Hepatic stellate cell (primary cell): ENCODE measurements around the gene CRYBB3.
"Not testable (repeated sequence)": the region's sequence is repeated elsewhere in the genome, so short reads cannot be mapped to it uniquely, and the experiment has no call there.

Experiments
- DNase-seq: peaks from one replicate; pipeline ENCODE4 v3.0.0; 2011; ENCODE audit warnings: low spot score

Gene CRYBB3

DNA sequence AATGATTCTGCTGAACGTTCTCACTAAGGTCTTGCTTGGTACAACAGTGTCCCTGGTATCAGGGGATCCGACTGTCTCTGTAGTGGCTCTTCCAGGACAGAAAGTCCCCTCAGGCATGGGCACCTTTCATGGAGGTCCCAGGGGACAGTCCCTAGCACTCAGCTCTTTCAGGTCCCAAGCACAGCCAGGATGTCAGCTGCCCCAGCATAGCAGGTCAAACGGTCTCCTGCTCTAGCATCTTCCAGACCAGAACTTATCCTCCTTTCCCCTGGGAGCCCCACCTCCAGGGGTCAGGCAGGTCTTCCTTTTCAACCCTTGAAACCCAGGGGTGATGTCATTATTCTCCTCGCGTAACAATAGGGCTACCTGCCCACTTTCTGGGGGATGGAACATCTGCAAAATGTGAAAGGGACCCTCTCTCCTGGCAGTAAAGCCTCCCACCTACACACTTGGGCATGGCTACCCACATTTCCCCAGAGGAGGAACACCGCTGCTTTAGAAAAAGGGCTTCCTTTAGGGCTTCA, 24.7 kb upstream of the CRYBB3 start:
- DNase-seq = no peak

DNA sequence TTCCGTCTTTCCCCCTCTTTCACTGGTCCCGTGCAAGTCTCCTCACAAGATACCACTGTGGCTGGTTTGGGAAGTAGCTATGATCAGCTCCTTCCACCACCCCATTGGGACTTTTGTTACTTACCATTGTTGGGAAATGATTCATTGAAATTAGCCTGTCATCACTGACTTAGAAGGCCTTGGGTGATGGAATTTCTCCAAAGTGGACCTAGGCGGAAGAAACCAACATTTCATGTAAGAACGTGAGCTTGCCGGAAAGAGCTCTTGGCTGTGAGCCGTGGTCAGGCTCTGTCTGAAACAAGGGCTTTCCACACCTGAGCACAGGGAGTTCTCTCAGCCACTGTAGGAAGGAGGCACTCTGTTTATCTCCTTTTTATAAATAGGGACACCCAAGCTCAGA, 23.5 kb upstream of the CRYBB3 start:
- DNase-seq = no peak

DNA sequence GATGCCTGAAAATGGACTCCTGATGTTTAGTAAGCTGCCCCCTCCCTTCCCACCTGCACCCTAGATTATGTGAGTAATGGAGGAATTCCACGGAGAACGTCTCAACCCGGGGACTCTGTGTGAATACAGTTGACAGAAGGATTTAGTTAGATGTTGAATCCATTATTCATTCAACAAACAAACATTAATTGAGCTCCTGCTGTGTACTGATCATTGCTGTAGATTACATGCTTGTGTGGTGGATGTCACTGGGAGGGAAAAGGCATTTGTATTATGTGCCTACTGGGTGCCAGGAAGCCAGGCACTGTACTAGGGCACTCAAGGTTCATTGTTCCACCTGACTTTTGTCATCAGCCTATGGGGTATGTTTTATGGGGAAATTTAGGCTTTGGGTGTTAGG, 22.9 kb upstream of the CRYBB3 start:
- DNase-seq = no peak

DNA sequence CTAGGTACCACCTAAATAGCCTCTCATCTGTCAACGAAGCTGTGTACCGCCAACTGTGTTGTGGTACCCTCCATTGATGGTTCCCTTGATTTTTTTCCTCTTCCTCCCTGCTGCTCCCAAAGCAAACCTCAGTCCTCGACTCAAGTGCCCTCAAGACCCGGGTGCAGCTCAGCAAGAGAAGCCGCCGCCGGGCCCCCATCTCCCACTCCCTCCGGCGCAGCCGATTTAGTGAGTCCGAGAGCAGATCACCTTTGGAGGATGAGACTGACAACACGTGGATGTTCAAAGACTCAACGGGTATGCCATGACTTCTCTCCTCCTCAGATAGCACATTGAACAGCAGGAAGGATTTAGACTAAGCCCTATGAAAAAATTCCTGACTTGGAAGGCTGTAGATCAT, 22.4 kb upstream of the CRYBB3 start:
- DNase-seq = no peak

DNA sequence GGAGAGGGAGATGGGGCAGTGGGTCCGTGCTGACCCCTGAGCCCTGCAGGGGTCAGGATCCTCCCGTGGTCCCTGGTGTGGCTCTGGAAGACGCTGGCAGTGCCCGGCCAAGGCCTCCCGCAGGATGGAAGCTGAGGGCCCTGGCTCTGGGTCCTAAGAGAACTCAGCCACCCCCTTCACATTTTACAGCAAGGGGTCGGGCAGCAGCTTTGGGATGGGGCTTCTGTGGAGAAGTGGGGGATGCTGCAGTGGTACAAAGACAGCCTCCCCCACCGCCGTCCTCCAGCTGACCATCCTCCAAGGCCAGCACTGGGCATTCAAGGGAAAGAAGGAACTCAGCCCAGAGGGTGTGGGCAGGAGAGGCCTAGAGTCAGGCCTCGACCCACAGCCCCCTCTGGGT, 21.8 kb upstream of the CRYBB3 start:
- DNase-seq = no peak

DNA sequence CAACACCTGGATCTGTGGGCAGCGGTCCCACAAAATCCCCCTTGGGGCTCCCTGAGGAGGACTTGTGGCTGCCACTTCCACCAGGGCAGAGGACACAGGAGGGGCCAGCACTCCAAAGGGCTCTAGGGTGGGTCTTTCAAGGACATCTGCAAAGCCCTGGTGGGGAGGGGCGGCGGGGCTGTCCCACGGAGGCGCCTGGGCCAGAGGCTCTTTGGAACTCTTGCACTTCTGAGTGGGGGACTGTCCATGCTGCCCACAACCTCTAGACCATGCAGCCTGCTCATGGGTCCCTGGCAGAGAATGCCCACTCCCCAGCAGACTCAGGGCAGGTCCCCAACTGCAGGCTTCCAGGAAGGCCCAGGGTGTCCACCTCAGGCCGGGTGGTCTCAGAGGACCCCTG, 21.3 kb upstream of the CRYBB3 start:
- DNase-seq = not testable (repeated sequence)

DNA sequence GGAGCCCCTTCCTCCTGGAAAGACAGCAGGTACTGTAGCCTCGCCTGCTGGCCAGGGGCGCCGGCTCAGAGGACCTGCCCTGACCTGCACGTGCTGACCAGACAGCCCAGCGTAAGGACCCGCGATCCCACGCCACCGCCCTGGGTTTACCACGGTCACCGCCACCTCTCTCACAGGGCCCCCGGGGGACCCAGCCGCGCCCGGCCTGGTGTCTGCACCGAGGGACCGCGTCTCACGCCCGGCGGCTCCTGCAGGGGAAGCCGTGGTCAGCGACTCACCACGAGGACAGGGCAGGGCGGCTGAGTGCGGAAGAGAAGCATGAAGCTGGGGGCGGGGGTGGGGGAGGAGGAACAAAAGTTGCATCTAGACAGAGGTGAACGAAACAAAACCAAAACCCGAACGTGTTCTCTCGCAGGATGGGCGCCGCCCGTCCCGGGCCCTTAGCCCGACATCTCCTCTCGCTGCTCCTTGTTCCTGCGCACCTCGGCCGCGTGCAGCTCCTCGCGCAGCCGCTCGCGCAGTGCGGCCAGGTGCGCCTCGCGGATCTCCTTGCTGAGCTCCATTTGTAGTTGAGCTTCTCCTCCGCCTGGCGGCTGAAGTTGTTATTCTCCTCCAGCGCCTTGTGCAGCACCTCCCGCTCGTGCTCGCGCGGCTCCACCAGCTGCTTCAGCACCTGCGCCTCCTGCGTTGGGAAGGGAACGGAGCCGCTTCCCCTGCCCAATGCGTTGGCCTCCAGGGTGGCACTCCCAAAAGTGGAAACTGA, 20.6 kb upstream of the CRYBB3 start:
- DNase-seq = not testable (repeated sequence)

DNA sequence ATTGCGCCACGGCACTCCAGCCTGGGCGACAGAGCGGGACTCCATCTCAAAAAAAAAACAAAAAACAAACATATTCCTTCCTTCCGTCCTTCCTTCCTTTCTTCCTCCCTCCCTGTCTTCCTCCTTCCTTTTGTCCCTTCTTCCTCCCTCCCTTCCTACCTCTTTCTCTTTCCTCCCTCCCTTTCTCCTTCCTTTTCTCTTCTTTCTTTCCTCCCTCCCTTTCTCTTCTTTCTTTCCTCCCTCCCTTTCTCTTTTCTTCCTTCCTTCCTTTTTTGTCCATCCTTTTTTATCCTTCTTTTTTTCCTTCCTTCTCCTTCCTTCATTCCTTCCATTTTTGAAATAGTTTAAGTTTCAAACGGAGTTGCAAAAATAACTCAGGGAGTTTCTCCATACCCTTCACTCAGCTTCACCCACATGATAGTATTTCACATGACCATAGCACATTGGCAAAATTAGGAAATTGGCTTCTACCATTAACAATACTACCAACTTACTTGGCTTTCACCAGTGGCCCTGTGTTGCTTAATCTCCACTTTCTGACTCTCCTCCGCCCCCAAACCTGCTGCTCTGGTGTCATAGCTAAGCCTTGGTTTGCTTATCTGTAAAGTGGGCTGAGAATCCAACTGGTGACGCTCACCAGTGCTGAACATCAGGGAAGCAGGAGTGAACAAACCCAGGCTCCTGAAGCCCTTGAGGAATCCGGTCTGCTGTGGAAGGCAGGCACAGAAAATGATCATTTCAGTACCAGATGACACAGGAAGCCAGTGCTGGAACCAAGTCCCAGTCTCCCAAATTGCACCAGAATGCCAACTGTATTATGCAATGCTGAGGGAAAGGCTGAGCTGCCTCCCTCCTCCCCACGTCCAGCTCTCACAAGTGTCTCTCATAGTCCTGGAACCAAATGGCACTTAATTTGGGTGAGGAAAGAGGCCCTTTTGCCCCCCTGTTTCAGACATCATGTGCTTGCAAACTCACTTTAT, 17.2 kb upstream of the CRYBB3 start:
- no peak for DNase-seq

DNA sequence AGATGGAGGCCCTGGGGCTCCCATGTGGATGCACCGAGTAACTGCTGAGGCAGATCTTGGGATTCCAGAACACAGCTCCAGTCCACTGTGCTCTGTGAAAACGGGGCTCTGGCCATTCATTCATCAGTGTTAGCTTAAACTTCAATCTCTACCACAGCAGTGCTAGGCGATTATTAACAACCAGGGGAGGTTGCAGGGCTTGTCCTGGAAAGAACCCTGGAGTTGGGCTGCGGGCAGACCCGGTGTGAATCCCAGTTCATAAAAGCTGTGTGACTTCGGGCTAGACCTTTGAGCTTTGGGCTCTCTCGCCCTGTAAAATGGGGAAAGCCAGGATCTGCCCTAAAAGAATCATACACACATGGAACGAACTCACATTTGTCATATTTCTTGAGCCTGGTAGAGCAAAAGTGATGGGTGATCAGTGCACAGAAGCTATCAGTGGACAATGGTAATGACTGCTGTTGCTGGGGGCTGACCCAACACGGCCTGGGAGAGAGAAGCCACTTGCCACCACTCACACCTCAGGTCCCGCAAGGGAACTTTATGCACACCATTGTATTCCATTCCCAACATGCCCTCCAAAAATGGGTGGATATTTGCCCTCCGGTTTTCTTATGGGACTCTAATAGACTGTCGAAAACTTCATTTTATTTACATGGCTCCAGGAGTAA, 15.6 kb upstream of the CRYBB3 start:
- DNase-seq = no peak

DNA sequence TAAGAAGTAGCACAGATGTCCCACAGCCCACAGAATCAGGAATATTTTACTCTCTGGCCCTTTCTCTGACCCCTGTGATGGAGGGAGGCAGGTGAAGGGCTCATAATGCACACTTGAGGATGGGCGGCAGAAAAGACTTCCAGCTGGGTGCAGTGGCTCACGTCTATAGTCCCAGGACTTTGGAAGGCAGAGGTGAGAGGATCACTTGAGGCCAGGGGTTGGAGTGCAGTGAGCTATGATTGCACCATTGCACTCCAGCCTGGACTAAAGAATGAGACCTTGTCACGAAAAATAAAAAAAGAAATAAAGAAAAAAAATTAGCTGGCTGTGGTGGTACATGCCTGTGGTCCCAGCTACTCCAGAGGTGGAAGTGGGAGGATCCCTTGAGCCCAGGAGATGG, 13.5 kb upstream of the CRYBB3 start:
- no peak for DNase-seq

DNA sequence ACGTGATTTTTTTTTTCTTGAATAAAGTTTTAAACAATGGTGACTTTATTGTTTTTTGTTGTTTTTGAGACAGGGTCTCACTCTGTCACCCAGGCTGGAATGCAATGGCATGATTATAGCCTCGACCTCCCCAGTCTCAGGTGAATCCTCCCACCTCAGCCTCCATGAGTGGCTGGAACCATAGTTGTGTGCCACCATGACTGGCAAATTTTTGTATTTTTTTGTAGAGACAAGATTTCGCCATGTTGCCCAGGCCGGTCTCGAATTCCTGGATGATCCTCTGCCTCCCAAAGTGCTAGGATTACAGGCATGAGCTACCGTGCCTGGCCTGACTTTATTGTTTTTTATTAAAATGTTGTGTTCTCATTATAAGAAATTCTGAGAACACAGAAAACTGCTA, 12.2 kb upstream of the CRYBB3 start:
- DNase-seq = no peak

DNA sequence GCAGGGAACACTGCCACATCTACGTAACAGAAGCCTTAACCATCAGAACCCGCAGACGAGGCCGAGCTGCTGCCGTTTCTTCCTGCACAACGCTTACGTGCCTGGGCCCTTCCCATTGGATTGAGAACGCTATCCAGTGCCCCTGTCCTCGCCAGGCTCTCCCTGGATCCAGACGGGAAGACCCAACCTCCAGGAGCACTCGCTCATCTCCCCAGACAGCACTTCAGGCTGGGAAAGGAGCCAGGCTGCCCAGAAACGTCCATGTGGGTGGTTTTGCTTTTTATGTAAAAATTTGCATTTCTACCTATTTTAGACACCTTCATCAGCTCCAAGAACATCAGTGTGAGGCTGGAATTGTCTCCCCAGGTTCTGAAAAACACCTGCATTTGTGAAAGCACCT, 7.3 kb upstream of the CRYBB3 start:
- no peak for DNase-seq

DNA sequence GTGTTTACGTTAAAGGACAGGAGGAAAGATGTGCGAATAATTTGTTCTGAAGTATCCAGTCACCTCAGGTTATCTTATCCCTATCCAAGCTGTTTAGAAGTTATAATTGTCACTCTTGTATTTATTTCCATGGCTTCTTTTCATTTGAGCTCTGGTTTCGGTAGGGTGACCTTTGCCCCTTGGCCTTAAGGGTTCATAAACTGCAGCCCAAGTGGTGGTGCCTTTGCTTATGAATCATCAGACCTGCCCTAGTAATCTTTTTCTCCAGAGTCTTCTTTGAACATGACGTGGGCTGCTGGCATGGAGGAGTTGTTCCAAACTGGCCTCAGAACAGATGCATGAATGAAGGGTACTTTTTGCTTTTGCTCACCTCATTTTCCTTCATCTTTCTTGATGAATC, 6.5 kb upstream of the CRYBB3 start:
- DNase-seq = no peak

DNA sequence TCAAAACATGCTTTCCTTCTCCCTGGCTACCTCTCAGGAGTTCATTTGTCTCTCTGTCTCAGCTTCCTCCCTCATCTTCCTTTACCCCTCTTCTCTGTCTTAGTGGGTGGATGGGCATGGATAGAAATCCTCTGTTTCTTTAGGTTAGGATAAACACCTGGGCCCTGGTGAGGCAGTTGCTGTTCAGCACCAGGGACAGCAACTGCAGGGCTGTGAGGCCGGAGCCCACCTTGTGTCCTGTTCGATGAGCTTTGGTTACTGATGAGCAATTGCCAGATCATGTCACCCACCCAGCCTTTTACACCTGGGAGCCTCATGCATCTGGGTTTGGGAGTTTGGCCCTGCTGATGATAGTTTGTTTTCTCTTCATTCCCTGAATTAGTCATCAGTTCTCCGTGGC, 6.1 kb upstream of the CRYBB3 start:
- no peak for DNase-seq

DNA sequence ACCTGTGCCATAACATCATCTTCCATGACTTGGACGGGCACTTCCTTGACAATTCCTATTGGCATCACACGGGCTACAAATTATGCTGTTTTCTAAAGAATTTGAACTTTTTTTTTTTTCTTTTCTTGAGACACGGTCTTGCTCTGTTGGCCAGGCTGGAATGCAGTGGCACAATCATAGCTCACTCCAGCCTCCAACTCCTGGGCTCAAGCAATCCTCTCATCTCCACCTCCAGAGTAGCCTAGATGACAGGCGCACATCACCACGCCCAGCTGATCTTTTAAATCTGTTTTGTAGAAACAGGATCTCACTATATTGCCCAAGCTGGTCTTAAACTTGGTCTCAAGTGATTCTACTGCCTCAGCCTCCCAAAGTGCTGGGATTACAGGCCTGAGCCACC, 3.3 kb upstream of the CRYBB3 start:
- DNase-seq = no peak

DNA sequence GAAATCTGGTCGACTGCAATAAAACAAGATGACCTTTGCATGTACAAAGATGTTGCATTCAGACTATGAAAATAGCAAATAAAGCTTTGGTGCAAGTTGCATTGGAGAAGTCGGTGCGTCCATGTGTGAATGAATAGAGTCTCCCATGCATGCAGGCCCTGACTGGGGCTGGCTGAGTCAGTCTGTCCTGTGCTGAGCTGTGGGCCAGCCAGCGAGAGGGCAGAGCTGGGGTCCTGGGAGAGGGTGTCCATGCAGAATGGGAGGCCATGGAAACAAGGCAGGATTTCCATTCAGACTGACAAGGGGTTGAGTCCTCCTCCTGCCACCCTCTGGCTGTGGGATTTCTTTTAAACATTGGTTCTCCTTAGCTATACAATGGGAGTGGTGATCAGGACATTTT, 2.3 kb upstream of the CRYBB3 start:
- DNase-seq = no peak

DNA sequence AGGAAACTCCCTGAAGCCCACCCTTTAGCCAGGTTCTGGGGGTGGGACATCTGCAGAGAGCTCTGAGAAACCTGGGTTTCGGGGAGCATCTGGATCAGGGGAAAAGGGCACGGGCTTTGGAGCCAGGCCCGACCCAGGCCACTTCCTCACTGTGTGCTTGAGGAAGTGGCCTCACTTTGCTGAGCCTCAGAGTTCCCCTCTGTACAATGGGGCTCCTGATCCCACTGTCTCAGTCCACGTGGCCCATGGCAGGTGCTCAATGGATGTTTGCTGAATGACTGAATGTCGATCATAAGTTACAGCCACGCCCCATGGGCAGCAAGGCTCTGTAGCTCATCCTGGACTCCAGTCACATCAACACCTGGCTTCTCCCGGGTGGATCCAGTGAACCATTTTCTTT, 1.3 kb downstream of the CRYBB3 start:
- no peak for DNase-seq

DNA sequence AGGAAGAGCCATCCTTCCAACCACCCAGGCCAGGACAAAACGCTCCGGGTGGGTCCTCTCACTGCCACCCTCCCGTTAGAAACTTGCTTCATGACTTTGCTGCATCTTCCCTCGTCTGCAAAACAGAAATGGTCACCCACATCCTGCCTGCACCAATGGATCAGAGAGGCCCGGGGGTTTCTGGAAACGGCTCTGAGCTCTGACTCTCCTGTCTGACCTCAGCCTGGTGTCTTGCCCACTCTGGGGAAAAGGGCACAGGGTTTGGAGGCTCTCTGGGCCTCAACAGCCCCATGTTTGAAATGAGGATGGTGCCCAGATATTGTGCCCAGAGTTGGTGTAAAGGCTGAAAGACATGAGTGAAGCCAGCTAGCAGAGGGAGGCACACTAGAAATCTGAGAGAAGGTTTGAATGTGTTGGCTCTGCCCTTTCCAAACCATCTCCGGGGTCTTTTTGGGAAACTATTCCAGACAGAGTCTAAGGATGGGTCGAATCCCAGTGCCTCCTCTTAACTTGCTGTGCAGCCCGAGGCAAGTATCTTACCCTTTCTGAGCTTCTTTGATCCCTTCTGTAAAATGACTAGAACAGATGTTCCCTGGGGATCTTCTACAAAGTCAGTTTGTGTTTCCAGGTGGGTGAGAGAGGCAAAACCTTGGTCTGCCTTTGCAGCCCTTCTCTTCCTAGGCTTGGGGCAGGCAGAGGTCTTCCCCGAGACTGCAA, 2.1 kb downstream of the CRYBB3 start:
- no peak for DNase-seq

DNA sequence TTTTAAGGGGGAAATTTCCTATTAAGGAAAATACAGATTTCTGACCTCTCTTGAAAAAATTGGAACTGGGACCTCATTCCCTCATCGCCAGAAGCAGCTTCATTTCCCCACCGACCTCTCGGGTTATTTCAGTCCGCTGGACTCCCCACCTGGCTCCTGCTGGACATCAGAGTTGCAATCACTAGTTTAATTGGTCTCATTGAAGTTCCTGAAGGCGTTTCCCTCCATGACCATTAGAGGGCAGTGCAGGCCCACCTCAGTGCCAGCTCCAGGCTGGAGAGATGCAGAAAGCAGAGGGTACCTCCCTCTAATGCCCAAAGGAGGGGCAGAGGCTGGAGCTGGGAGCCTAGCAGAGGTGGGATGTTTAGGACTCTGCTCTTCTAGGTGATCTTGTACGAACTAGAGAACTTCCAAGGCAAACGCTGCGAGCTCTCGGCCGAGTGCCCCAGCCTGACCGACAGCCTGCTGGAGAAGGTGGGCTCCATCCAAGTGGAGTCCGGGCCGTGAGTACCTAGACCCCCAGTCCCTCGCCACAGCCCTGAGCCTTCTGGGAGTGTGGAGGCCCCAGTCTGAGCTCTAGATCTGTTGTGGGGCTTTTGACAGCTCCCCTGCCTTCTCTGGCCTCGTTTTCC, 2.7 kb downstream of the CRYBB3 start:
- peak; percentile 75 for DNase-seq

DNA sequence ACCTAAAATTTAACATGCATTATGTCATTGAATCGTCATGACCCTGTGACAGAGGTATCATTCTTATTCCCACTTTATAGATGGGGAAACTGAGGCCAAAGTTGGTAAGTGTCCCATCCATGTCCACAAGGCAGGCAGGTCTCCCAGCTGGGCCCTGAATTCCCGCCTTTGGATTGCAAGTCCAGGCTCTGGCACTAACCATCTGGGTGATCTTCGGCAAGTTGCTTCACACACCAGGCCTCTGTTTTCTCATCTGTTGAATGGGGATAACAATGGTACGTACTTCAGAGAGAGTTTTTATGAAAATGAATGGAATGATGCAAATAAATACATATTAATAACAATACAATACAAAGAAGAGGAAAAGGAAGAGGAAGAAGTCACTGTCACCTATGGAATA, 3.4 kb downstream of the CRYBB3 start:
- no peak for DNase-seq

DNA sequence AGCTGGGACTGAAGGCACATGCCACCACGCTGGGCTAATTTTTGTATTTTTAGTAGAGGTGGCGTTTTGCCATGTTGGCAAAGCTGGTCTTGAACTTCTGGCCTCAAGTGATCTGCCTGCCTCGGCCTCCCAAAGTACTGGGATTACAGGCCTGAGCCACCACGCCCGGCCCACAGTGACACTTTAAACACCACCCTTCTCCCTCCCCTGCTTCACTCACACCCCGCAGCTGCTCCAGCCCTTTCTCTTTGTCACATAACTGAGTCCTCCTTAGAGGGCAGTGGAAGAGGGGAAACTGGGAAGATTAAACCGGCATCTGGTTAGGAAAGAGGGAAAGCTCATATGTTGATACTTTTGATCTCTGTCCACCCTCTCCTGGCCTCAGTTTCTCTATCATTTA, 4.9 kb downstream of the CRYBB3 start:
- DNase-seq = not testable (repeated sequence)
